ENCODE measurements around the gene BMPER.

Gene BMPER

DNA sequence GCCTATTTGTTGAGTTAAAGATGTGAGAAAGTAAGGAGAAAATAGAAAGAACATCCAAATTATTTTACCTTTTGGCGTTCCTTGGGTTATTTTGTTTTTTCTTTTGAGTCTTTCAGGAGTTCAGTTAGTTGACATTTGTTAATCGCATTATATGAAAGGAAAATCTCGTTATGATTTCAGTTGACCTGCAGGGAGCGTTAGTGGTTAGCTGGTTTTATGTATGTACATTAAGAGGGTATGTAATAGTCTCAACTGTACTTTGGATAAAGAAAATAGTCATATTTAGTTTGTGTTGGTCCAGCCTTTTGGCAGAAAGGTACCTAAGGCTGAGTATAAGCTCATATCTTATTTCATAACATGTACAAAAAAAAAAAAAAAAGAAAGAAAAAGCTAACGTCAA lies 4.0 kb downstream of the BMPER start:
- H3K36me3 ChIP-seq (ENCODE audit: control insufficient read depth, insufficient read depth, low read length, severe bottlenecking): peaks cover 34% of the 10 kb centered on the region
- no peaks in the 10 kb centered on the region for H3K27me3 ChIP-seq (replicated peaks; ENCODE audit: control insufficient read depth, insufficient read depth, low read length)
- H3K9ac ChIP-seq (ENCODE audit: low read length): no peak overlapping the region
- DNase-seq (ENCODE audit: low read depth): no peak
- H3K4me3 ChIP-seq (ENCODE audit: low read length): no peak overlapping the region
- peaks cover 26% of the 10 kb centered on the region for H3K4me1 ChIP-seq (ENCODE audit: control insufficient read depth, insufficient read depth, low read length)
- no peaks in the 10 kb centered on the region for H3K9me3 ChIP-seq (ENCODE audit: control insufficient read depth, low read length)

DNA sequence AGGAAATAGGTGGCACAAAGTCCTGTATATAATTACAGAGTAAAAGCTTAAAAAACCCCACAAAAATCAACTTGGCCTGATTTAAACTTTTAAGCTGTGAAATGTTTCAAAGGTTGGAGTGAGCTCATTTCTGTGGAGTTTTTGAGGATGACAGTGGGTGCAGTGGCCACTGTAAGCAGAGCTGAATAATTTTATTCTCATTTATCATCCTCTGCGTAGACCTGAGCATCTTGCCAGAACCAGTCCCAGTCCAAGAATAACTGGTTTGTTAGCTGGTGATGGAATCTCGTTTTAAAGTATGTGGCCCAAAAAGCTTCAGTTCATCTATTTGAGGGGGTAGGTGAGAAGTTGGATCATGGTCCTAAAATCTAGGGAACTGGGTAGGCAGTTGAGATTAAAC lies 4.4 kb downstream of the BMPER start:
- Histone ChIP-seq H3K9ac (ENCODE audit: low read length) (no peak overlapping the region), H3K36me3 (ENCODE audit: control insufficient read depth, insufficient read depth, low read length, severe bottlenecking) (peaks cover 34% of the 10 kb centered on the region), H3K27me3 (replicated peaks; ENCODE audit: control insufficient read depth, insufficient read depth, low read length) (no peaks in the 10 kb centered on the region), H3K4me1 (ENCODE audit: control insufficient read depth, insufficient read depth, low read length) (peaks cover 26% of the 10 kb centered on the region), H3K9me3 (ENCODE audit: control insufficient read depth, low read length) (no peaks in the 10 kb centered on the region), H3K4me3 (ENCODE audit: low read length) (no peak overlapping the region)
- DNase-seq (ENCODE audit: low read depth): no peak

DNA sequence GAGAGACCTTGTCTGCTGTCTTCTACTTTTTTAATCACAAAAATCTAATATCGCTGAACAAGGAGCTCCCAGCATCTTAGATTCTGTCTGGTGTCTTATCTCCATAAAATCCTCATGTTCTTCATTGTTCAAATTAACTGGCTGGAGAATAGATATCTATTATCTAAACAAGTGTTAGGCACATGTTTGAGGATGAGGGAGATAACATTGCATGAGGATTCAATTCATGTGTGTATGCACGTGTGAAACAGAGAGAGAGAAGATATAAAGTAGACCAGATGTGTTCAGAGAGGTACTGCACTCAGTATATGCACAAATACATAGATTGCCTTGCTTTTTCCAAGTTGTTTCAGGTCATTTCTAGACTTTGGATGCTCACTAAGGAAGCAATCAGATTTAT lies 5.4 kb downstream of the BMPER start:
- peaks cover 26% of the 10 kb centered on the region for H3K4me1 ChIP-seq (ENCODE audit: control insufficient read depth, insufficient read depth, low read length)
- H3K27me3 ChIP-seq (replicated peaks; ENCODE audit: control insufficient read depth, insufficient read depth, low read length): no peaks in the 10 kb centered on the region
- DNase-seq (ENCODE audit: low read depth): no peak
- peaks cover 34% of the 10 kb centered on the region for H3K36me3 ChIP-seq (ENCODE audit: control insufficient read depth, insufficient read depth, low read length, severe bottlenecking)
- H3K4me3 ChIP-seq (ENCODE audit: low read length): no peak overlapping the region
- no peaks in the 10 kb centered on the region for H3K9me3 ChIP-seq (ENCODE audit: control insufficient read depth, low read length)
- no peak overlapping the region for H3K9ac ChIP-seq (ENCODE audit: low read length)

DNA sequence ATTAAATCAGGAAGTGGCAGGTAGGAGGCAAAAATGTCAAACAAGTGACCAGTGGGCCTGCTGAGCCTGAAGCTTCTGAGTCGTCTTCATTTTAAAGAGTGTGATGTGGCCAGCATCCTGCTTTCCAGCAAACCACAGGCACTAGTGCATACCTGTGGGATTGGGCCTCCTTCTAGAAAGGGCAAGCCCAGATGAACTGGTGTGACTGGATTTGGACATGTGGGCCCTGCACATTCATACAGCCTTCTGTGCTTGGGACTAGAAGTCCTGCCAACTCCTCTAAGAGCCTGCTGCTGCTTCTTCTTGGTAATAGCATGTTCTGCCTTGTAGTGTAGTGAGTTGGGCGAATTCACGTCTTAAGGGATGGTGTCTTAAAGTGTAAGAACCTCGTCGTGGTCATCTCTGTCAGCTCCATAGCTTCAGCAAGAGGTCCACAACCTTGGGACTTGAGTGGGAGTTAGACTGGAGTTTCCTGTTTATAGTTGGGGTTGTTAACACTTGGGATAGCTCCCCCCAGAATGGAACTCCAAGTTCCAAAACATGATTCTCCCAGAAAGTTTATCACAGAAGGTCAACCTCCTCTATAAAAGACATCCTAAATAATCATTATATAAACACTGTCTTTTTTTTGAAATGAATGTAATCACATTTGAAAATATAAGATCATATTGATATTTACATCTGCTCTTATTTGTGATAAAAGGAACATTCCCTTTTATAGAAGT lies 11.2 kb downstream of the BMPER start:
- no peak overlapping the region for H3K4me3 ChIP-seq (ENCODE audit: low read length)
- no peak overlapping the region for H3K9ac ChIP-seq (ENCODE audit: low read length)
- no peaks in the 10 kb centered on the region for H3K27me3 ChIP-seq (replicated peaks; ENCODE audit: control insufficient read depth, insufficient read depth, low read length)
- peaks cover 25% of the 10 kb centered on the region for H3K36me3 ChIP-seq (ENCODE audit: control insufficient read depth, insufficient read depth, low read length, severe bottlenecking)
- H3K9me3 ChIP-seq (ENCODE audit: control insufficient read depth, low read length): no peaks in the 10 kb centered on the region
- peaks cover 5% of the 10 kb centered on the region for H3K4me1 ChIP-seq (ENCODE audit: control insufficient read depth, insufficient read depth, low read length)
- no peak for DNase-seq (ENCODE audit: low read depth)

DNA sequence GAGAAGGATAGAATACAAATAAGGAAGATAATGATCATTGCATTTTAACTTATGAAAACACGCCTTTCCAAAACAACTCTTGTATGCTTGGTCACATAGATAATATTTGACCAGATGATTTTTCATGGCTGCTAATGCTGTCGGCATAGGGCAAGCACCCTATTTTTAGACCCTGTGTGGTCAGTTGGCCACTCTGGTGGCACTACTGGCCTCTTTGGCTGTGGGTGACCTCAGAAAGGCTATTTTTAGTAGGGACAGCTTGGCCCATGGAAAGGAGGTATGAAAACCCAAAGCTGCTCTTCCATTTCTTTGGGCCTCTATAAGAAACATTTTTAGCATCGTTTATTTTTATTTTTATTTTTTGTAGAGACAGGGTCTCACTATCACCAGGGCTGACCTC lies 12.3 kb downstream of the BMPER start:
- no peaks in the 10 kb centered on the region for H3K27me3 ChIP-seq (replicated peaks; ENCODE audit: control insufficient read depth, insufficient read depth, low read length)
- no peak for DNase-seq (ENCODE audit: low read depth)
- no peak overlapping the region for H3K4me3 ChIP-seq (ENCODE audit: low read length)
- H3K4me1 ChIP-seq (ENCODE audit: control insufficient read depth, insufficient read depth, low read length): peaks cover 17% of the 10 kb centered on the region
- H3K9me3 ChIP-seq (ENCODE audit: control insufficient read depth, low read length): no peaks in the 10 kb centered on the region
- H3K36me3 ChIP-seq (ENCODE audit: control insufficient read depth, insufficient read depth, low read length, severe bottlenecking): peaks cover 14% of the 10 kb centered on the region
- no peak overlapping the region for H3K9ac ChIP-seq (ENCODE audit: low read length)

DNA sequence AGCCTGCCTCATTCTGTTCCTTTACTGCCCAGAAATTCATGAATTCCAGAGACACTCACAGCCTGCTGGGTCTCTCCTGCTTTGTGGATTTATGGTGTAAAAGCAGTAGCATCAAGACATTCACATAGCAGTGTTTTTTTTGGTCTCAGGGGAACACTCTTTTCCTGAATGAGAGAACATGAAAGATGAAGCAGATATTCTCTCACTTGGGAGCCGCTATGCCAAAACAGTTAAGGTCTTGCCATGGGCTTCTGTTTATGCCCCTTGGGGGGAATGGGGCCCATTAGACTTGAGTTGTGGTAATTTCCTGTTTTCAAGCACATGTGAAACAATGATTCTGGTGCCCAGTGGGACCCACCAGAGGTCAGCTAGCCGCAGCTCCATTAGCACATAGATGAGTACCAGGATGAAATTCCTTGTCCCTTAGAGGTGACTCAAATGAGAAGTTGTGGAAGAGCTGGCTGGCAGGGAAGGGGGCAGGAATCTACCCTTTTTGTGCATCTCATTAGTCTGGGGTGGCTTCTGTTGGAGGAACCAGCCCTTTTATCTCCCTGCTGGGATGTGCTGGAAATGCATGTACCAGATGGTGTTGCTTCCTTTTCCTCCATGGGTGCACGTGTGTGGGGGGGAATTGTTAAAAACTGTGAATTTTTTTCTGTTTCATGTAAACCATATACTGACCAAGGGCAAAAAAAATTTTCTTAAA lies 13.3 kb downstream of the BMPER start:
- no peak for DNase-seq (ENCODE audit: low read depth)
- Histone ChIP-seq H3K4me1 (ENCODE audit: control insufficient read depth, insufficient read depth, low read length) (peaks cover 26% of the 10 kb centered on the region), H3K4me3 (ENCODE audit: low read length) (no peak overlapping the region), H3K27me3 (replicated peaks; ENCODE audit: control insufficient read depth, insufficient read depth, low read length) (no peaks in the 10 kb centered on the region), H3K36me3 (ENCODE audit: control insufficient read depth, insufficient read depth, low read length, severe bottlenecking) (peaks cover 7% of the 10 kb centered on the region), H3K9me3 (ENCODE audit: control insufficient read depth, low read length) (no peaks in the 10 kb centered on the region), H3K9ac (ENCODE audit: low read length) (no peak overlapping the region)

DNA sequence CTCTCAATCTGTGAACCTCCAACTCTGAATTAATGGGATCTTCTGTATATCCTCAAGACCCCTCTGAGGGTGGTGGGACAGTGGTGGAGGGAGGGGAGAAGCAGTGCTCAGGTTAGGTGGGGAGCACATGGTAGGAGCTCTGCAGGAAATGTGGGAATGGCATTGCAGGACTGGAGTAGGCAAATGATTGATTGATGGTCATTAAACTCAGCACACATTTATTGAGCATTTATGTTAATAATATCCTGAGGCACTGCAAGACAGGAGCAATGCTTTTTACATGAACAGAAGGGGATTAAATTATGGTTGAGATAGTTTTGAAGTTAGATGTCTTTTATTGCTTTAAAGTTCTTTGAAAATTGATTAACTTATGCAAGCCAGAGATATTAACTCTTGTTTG lies 14.1 kb downstream of the BMPER start:
- Histone ChIP-seq H3K9me3 (ENCODE audit: control insufficient read depth, low read length) (no peaks in the 10 kb centered on the region), H3K4me1 (ENCODE audit: control insufficient read depth, insufficient read depth, low read length) (peaks cover 30% of the 10 kb centered on the region), H3K9ac (ENCODE audit: low read length) (no peak overlapping the region), H3K4me3 (ENCODE audit: low read length) (no peak overlapping the region), H3K36me3 (ENCODE audit: control insufficient read depth, insufficient read depth, low read length, severe bottlenecking) (peaks cover 7% of the 10 kb centered on the region), H3K27me3 (replicated peaks; ENCODE audit: control insufficient read depth, insufficient read depth, low read length) (no peaks in the 10 kb centered on the region)
- DNase-seq (ENCODE audit: low read depth): no peak

DNA sequence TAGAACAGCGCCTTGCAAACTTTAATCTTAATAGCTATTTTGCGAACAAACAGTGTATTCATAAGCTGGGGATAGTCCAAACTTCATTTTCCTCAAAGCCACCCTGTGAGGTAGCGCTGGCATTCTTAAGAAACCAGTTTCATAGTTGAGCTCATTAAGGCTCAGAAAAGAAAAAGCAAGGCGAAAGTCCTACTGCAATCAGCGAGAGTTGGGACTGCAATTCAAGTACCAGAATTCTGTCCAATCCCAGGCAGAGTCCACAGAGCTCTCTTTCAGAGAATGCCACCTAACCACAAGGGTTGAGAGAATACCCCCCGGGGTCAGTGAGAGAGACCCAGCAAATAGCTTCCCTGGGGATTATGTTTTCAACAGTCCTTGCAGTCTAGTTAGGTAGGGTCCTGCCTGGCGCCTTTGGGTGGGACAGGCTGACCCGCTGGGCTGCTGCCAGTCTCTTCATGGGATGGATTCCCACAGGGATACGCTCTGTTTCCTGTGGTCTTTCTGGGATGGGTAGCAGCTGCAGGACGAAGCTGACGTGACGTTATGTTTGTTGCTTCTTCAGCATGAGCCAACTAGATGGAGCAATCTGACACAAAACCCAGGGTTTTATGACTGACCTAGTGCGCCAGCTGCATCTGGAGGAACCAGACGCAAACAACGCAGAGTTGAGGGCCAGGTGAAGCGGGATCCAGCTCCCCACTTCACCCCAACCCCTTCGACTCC lies 16.0 kb downstream of the BMPER start:
- Histone ChIP-seq H3K4me1 (ENCODE audit: control insufficient read depth, insufficient read depth, low read length) (peaks cover 39% of the 10 kb centered on the region), H3K27me3 (replicated peaks; ENCODE audit: control insufficient read depth, insufficient read depth, low read length) (no peaks in the 10 kb centered on the region), H3K4me3 (ENCODE audit: low read length) (no peak overlapping the region), H3K9me3 (ENCODE audit: control insufficient read depth, low read length) (no peaks in the 10 kb centered on the region), H3K36me3 (ENCODE audit: control insufficient read depth, insufficient read depth, low read length, severe bottlenecking) (peaks cover 3% of the 10 kb centered on the region), H3K9ac (ENCODE audit: low read length) (no peak overlapping the region)
- no peak for DNase-seq (ENCODE audit: low read depth)

DNA sequence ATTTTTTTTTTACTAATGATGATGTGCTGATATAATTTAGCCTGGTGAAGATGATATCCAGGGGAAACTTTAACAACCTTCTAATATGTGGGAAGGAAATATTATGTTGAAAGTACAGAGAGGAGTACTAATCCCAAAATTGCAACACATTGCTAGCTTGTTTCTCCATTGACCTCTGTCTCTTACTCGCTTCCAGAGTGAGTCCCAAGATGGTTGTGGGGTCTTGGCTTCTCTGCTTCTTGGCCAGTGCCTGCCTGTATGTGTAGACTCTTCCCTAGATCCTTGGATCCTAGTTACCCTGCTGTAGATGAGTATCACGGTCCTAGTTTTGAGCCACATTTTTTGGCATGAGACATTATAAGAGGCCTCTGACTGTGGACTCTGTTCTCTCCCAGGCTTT lies 17.5 kb downstream of the BMPER start:
- Histone ChIP-seq H3K27me3 (replicated peaks; ENCODE audit: control insufficient read depth, insufficient read depth, low read length) (no peaks in the 10 kb centered on the region), H3K9me3 (ENCODE audit: control insufficient read depth, low read length) (no peaks in the 10 kb centered on the region), H3K4me3 (ENCODE audit: low read length) (peak overlapping the region; percentile 14), H3K9ac (ENCODE audit: low read length) (peak overlapping the region; percentile 22), H3K36me3 (ENCODE audit: control insufficient read depth, insufficient read depth, low read length, severe bottlenecking) (peaks cover under 1% of the 10 kb centered on the region), H3K4me1 (ENCODE audit: control insufficient read depth, insufficient read depth, low read length) (peaks cover 43% of the 10 kb centered on the region)
- DNase-seq (ENCODE audit: low read depth): no peak

DNA sequence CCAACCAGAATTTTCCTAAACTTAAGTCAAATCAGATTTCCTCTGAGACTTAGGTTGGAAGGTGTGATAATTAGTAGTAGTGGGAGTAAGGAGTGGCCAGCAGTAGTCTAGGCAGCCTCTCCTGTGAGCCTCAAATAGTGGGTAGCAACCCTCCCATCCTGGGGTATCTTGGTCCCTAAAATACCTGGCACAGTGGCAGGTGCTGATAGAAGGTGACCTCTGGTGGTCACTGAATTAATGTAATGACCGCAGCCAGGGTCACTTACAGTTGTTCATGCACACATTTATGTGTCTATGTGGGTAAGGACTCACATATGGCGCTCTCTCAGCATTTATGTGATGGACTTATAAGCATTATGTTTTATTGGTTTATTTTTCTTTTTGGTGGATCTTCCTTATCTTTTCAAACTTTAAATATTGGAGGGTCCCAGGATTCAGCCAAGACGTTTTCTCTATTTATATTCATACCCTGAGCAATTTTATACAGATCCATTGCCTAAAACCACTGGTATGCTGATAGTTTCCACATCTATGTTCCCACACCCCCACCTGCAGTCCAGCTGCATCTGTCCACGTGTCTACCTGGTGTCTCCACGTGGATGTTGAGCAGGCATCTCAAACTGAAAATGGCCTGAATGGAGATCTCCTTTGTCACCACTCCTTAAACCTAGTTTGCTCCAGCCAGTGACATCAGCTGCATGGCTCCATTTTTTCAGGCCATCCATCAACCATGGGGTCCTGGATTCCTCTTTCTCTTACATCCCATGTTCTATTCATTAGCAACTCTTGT lies 18.3 kb downstream of the BMPER start:
- H3K4me1 ChIP-seq (ENCODE audit: control insufficient read depth, insufficient read depth, low read length): peaks cover 44% of the 10 kb centered on the region
- H3K36me3 ChIP-seq (ENCODE audit: control insufficient read depth, insufficient read depth, low read length, severe bottlenecking): peaks cover 8% of the 10 kb centered on the region
- H3K27me3 ChIP-seq (replicated peaks; ENCODE audit: control insufficient read depth, insufficient read depth, low read length): no peaks in the 10 kb centered on the region
- H3K9me3 ChIP-seq (ENCODE audit: control insufficient read depth, low read length): no peaks in the 10 kb centered on the region
- H3K9ac ChIP-seq (ENCODE audit: low read length): peak overlapping the region; percentile 22
- no peak for DNase-seq (ENCODE audit: low read depth)
- H3K4me3 ChIP-seq (ENCODE audit: low read length): peak overlapping the region; percentile 12

DNA sequence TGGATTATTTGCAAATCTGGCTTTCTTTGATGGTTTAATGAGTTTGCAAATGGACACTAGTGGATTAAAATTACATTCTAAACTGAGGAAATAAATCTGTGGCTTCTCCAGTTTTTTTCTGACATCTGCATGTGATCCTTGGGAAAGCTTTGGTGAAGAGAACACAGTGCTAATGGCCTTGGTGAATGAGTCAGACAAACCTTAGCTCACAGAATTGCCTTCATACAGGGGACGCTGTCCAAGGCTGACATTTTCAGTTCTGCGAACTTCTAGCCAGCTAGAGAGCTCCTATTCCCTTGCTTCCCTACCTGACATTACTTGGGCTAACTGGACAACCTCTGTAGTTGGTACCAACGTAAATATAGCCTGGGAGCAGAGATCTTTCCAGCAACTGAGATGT lies 21.2 kb downstream of the BMPER start:
- Histone ChIP-seq H3K4me1 (ENCODE audit: control insufficient read depth, insufficient read depth, low read length) (peaks cover 49% of the 10 kb centered on the region), H3K27me3 (replicated peaks; ENCODE audit: control insufficient read depth, insufficient read depth, low read length) (no peaks in the 10 kb centered on the region), H3K36me3 (ENCODE audit: control insufficient read depth, insufficient read depth, low read length, severe bottlenecking) (peaks cover 10% of the 10 kb centered on the region), H3K9me3 (ENCODE audit: control insufficient read depth, low read length) (no peaks in the 10 kb centered on the region), H3K9ac (ENCODE audit: low read length) (no peak overlapping the region), H3K4me3 (ENCODE audit: low read length) (no peak overlapping the region)
- peak; percentile 14 for DNase-seq (ENCODE audit: low read depth)

Measured in adipocyte (in vitro differentiated cells).